NCI-H2107 (cell line): ENCODE measurements around the gene SLC19A2.
"Not testable (repeated sequence)": the region's sequence is repeated elsewhere in the genome, so short reads cannot be mapped to it uniquely, and the experiment has no call there.

ENCODE experiments used
- DNase-seq: peaks from one replicate; lab custom pipeline; 2025; lab: John Stamatoyannopoulos, UW

SLC19A2 gene

GRCh38 chr1:169509354-169509753 is 23.6 kb upstream of the SLC19A2 start:
- DNase-seq, result no peak

DNA sequence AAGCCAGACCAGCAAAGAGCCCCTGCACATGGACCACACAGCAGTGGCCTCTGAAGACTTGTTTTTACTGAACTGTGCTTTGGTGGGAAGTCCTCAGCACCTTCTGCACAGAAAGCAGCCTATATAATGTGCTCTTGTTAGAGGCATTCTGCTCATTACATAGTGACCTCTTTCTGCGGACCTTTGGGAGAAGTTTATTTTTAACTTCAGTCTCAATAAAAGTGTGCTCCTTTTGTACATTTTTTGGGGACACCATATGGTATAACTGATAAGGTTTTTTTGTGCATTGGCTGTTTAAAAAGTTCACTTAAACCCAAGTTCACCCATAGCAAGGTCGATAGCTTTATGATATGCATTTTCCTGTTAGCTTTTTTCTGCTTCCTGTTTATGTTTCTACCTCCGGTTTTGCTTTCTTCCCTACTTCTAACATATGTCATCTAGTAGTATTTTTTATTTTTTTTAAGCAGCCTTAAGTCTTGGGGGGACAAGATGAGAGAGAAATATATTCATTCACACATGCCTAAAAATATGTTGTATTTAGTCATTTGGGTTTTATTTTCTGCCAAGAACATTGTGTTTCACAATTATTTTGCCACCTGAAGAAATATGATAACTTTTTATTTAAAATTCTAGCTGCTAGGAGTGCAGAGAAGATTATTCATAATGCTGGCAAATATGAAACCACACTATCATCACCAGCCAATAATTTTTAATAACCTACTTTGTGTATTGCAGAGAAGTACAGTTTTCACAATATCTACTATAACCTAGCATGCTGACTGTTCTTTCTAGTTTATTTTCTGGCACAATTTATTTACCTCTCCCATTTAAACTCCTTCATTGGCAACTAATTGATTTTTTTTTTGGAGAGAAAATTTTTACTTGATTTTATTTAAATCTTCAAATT is 22.9 kb upstream of the SLC19A2 start:
- DNase-seq, result no peak

- DNase-seq, result no peak
Observed at GRCh38 chr1:169507413-169507812, 21.7 kb upstream of the SLC19A2 start.

DNA sequence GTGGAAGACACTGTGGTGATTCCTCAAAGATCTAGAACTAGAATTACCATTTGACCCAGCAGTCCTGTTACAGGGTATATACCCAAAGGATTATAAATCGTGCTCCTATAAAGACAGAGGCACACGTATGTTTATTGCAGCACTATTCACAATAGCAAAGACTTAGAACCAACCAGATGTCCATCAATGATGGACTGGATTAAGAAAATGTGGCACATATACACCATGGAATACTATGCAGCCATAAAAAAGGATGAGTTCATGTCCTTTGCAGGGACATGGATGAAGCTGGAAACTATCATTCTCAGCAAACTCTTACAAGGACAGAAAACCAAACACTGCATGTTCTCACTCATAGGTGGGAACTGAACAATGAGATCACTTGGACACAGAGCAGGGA is 17.9 kb upstream of the SLC19A2 start:
- DNase-seq, result not testable (repeated sequence)

DNA sequence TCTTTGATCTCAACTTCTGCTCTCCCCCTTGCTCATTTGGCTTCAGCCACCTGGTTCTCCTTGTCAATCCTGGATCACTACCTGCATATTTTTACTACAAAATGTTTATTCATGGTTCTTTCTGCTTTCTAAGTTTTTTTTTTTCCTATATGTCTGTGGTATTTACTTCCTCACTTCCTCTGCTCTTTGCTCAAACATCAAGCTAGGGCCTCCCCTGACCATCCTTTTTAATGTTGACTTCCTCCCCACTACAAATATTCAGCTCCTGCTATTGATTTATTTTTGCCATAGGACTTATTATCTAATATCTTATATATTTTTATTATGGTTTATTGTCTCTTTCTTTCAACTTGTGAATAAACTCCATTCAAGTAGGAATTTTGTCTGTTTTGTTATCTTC is 14.1 kb upstream of the SLC19A2 start:
- no peak for DNase-seq

DNA sequence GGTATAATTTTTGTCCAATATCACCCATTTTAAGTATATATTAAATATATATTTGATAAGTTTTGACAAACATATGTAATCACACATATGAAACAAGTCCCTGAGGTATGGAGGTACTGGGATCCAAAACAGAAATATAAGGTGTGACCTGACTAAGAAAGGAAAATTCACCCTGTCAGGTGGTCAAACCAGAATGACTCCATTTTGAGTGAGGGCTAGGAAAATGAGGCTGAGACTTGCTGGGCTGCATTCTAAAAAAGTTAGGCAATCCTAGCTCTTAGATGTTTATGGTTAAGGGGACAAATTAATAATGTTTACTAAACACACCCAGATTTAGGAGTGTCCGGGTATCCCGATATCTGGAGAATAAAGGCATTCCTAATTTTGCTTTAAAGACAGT is 11.6 kb upstream of the SLC19A2 start:
- DNase-seq, result no peak

DNA sequence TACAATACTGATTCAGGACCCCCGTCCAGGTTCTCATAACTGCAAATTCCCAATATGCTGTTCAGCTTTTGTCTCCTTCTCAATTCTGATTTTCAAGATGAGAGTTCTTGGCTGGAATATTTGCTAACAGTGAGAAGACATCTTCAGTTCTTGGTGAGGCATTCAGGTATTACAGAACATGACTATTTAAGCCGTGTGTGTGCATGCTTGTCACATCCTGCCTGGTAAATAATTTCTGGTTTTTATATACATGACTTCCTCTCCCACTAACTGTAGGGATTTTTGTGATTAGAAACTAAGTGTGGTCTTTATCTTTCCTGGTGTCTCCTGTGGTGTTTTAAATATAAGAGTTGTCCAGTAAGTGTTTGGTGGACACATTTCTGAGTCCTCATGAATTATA is 10.2 kb upstream of the SLC19A2 start:
- DNase-seq, result no peak

- no peak for DNase-seq
Observed at GRCh38 chr1:169495046-169495775, 9.5 kb upstream of the SLC19A2 start.

- DNase-seq, result no peak
Observed at GRCh38 chr1:169494343-169494742, 8.6 kb upstream of the SLC19A2 start.

DNA sequence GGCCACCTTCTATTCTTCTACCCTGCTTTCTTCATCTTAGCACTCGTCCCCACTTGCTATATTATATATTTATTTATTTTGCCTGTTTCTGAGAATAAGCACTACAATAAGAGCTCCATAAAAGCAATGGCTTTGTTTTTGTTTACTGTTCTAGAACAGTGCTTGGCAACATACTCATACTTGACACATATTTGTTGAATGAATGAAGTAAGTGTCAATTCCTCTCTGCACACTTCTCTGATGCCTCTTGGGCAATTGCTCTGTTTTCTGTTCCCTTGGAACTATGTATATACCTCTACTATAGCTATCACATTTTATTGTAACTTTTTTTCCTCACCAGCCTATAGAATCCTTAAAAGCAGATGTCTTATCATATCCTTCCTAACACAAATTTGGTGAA is 7.5 kb upstream of the SLC19A2 start:
- DNase-seq, result no peak

DNA sequence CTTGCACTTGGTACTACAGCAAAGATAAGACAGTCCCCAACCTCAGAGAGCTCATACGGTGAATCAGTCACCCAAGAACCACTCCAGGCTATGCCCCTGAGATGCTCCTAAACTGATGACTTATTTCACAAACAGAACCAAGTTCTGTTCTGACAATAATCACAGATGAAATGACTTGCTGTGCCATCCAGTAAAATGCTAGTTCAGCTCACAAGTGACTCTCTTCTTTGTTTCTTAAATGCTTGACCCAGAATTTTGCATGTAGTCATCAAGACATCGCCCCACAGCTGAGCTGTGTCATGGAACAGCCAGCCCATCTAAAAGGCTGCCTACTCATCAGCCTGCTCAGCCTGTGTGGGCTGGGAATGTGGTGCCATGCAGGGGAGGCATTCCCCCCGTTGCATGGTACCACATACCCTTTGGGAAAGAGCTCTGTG is 6.1 kb upstream of the SLC19A2 start:
- DNase-seq, result no peak

DNA sequence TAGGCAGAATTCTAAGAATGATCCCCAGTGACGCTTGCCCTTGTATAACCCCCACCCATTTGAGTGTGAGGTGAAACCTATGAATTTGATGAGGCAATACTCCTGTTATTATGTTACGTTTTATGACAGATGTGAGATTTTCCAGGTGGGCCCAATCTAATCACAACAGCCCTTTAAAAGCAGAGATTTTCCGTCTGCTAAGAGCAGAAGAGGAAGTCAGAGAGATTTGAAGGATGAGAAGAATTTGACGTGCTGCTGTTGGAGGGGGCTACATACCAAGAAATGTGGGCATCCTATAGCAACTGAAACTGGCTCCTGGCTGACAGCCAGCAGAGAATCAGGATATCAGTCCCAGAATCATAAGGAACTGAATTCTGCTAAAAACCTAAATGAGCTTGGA is 2.4 kb upstream of the SLC19A2 start:
- no peak for DNase-seq

DNA sequence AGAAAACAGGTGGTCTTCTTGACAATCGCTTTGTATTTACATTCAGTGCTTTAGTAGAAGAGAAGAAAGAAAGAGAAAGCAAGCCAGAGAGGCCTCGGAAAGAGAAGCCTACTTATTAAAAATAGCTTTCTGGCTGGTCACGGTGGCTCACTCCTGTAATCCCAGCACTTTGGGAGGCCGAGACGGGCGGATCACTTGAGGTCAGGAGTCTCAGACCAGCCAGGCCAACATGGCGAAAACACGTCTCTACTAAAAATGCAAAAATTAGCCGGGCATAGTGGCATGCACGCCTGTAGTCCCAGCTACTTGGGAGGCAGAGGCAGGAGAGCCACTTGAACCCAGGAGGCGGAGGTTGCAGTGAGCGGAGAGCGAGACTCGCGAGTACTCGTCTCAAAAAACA is 1.8 kb upstream of the SLC19A2 start:
- DNase-seq, result no peak

DNA sequence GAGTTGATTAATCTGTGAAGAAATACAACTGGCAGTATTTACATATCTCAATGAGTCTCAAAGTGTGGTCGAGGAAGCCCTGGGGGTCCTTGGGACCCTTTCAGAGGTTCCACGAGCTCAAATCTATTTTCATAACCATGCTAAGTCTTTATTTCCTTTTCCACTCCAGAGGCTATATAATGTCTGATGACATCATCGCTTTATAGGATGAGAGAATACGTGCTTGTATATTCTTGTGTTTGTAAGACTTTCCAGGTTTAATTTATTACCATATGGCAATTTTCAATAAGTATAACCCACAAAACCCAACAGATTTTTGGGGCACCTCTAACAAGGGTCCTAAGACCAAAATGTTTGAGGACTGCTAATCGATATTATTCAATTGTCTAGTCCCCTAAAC is 1.4 kb upstream of the SLC19A2 start:
- no peak for DNase-seq

DNA sequence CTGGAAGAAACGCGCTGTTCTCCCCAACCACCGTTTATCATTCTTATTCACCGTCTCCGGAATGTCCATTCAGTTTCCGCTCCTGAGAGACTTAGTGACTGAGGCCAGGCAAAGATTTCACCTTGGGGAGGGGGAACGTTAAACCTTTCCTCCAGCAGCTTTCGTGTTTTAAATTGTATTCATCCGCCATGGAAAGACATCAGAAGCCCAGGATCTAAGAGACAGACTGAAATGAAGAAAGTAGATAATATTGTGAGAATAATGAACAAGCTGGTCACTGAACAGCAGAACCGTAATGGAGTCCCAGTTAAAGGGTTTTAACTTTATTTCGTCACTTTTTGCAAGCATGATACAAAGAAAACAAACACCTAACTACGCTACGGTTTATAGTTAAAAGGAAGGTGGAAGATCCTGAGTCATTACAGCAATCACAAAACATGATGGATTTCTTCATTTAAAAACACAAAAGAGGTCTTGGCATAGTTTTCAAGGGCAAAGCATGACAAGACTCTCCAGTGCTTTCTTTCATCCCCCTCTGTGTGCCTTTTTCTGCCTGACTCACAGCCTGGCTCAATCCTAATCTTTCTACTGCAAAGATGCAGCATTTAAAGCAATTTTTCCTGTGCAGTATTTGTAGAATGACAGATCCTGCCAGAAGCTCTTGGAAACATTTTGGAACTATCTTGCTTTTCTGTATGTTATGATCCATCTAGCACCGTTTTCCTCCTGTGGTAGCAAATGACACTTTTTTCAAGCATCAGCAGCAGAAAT is 722 bp upstream of the SLC19A2 start:
- DNase-seq, result no peak

- no peak for DNase-seq
Observed at GRCh38 chr1:169484683-169485430, 887 bp downstream of the SLC19A2 start.

DNA sequence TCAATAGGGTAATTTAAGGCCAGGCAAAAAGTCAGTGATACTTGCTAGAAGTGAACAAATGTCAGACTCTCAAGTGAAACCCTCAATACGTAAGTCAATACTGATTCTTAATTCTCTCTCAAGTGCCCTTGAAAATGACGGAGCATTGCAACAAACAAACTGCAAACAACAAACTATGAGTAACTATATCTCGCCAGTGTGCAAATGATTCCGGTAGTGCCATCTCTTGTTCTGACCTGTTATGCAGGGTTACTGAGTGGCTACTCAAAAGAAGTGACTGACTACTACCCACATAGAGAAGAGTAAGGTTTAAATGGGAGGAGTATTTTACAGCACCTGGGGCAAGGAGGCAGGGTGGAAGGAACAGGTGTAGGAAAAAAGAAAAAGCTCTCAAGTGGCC is 1.6 kb downstream of the SLC19A2 start:
- DNase-seq, result peak; percentile 50

DNA sequence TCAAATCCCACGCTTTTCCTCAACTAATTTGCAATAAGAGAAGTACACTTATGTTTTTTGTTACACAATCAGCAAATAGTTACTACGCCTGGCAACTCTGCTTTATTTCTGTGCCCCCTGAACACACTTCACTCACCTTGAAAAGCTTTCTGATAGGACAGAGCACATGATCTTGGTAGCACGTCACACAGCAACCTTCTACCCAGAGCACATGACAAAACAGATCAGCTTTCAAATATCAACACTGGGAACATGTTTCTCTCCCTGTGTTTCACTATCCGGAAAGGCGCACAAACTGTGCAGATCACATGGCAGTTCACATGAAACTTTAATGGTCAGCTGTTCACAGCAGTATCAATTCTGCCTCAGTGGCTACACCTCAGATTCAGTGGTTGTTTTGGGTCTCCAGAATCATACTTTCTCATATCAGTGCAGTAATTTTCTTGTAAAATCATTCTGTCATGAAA is 2.2 kb downstream of the SLC19A2 start:
- peak; percentile 55 for DNase-seq

- no peak for DNase-seq
Observed at GRCh38 chr1:169479363-169480066, 6.2 kb downstream of the SLC19A2 start.

GRCh38 chr1:169478094-169478672 is 7.6 kb downstream of the SLC19A2 start:
- no peak for DNase-seq
